ENCODE results near the gene TAF1B.

Gene TAF1B

DNA sequence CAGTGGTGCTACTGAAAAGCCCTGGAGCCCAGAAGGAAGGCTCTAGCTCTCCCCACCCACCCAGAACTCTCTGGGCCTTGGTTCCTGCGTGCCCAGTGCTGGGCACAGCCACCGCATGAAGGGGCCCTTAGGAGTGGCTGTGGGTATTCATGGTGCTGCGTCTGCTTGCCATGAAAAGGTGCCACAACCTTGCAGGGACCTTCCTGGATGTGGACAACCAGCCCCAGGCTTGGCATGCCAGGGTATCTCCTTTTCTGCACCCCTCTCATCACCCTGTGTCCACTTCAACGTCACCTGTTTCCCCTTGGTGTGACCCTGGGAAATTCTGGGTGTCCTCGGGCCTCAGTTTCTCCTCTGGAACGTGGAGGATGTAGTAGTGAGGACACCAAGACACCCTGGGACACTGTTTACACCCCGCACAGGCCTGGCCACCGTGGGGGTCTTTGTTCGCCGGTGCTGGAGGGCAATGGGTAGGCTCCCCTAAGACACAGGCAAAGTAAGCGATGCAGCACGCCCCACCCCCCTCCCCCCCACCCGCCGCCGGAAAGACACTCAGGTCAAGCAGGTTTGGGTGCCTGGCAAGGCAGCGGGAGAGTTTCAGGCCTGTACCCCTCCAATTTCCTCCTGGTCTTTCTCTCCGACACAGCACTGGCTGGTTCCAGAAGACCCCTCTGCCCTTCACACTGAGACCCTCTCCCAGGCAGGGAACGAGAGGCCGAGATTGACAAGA, 34.8 kb upstream of the TAF1B start:
- no peak for DNase-seq

DNA sequence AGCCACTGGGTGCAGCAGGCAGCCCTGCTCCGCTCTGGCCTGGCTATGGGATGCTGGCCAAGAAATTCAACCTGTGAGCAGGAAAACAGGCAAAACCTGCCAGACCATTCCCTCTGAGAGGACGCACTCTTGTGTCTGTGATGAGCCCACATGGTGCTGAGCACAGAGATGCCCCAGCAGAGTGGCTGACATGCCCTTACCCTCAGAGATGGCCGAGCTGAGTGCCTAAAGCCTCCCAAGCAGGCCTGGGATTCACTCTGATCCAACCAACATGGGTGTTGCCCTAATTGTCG, 34.3 kb upstream of the TAF1B start:
- no peak for DNase-seq

DNA sequence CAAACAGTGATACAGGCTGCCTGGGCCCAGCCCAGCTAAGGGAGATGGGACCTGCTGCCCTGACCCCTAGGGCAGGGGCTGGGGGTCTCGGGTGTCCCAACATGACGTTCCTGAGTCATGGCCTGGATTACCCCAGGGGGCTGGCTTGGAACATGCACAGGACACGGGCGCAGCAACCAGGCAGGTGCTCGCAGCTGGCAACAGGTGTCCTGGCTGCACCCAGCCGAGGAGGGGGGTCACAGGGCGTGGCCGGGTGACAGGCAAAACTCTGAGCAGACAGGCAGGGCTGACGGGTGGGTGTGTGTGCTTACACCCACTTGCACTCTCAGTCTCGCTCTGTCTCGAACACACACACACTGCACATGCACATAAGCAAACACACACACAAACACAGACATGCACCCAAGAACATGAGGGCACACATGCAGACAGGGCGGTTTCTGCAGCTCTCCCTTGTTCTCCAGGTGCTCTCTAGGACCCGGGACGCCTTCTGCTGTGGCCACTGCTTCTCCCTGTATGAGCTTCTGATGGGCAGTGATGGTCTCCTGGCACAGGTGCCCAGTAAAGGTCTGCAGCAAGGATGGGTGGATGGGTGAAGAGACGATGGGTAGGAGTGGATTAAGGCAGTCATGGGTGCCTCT, 33.7 kb upstream of the TAF1B start:
- DNase-seq = no peak

DNA sequence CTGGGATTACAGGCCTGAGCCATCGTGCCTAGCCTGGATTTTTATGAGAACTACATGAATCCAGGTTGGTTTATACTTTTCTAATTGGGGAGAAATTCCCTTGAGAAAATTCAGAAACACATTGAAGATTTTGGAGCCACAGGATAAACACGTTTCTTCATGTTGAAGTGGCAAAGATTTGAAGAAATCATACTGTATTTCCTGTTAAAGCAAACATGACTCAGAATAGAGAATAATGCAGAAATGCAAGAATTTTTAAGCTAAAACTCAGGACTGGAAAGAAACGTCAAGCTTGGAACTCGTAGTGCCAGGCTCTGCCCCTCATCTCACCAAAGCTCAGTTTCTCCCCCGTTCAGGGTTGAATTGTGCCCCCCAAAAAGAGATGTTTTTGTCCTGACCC, 32.1 kb upstream of the TAF1B start:
- no peak for DNase-seq

DNA sequence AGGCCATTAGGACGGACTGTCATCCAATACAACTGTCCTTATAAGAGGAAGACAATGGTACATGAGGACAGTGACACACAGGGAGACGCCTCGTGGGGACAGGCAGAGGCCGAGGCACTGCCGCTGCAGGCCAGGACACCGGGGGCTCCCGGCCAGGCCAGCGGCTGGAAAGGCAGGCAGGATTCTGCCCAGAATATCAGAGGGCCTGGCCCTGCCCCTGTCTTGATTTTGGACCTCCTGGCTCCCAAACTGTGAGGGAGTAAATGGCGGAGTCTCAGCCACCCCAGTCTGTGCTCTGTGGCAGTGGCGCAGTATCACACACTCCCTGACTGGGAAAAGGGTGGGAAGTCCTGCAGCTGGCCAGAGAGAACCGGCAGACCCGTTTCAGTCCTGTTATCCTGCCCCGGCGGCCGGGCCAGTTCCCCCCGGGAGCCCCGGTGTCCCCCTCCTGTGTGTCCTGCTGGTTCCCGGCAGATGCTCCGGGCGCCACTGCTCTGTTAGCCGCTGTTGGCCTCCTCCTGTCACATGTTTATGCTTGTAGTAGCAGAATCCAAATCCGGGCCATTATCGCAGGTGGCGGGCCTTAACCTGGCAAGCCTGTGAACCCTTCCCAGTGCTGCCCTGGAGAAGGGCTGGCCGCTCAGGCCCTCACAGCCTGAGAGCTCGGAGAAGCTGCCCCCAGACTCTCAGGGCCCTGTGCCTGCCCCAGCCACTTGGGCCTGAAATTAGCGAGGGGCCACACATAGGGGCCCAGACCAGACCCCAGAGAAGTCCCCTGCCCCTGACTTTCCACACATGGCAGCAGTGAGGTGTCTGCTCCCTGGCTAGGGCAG, 31.4 kb upstream of the TAF1B start:
- DNase-seq = no peak

DNA sequence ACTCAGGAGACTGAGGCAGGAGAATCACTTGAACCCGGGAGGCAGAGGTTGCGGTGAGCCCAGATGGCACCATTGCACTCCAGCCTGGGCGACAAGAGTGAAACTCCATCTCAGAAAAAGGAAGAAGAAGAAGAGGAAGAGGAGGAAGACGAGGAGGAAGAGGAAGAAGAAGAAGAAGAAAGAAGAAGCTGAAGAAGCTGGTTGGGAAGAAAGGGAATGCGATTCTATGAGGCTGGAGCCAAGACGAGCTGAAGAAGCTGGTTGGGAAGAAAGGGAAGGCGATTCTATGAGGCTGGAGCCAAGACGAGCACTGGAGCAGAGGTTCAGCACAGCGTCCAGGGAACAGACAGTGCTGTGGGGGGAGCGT, 30.3 kb upstream of the TAF1B start:
- no peak for DNase-seq

DNA sequence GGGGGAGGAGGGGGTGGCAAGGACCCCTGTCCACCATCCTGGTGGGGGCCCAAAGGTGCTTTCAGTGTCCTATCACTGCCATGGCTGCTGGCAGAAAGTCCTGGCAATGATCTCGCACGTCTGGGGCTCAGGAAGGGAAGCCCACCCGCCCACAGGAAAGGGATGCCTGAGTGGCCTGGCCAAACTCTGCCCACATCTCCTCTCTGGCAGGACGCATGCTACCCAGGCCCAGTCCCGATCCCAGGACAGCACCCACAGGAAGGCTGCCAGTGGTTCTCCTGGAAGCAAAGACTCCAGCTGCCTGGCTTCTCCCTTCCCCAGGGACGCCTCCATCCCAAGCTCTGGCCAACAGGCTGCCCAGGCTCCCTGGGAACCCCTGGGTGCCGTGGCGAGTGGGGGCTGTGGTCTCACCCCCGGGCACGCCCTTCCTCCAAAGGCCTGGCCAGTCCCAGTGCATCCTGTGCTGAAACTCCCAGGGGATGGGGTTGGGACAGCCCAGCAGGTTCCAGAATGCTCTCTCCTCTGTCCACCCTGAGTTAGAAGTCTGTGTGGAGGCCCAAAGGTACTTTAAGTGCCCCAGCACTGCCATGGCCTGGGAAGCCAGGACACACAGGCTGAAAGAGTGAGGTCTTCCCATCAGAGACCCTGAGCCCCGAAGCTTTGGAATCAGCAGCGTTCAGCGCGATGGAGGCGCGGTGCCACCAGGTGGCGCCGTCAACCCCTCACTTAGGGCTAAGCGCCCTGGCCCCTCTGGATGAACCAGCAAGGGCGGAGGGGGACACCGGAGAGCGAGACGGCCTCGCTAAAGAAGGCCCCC, 29.8 kb upstream of the TAF1B start:
- DNase-seq = peak; percentile 82

DNA sequence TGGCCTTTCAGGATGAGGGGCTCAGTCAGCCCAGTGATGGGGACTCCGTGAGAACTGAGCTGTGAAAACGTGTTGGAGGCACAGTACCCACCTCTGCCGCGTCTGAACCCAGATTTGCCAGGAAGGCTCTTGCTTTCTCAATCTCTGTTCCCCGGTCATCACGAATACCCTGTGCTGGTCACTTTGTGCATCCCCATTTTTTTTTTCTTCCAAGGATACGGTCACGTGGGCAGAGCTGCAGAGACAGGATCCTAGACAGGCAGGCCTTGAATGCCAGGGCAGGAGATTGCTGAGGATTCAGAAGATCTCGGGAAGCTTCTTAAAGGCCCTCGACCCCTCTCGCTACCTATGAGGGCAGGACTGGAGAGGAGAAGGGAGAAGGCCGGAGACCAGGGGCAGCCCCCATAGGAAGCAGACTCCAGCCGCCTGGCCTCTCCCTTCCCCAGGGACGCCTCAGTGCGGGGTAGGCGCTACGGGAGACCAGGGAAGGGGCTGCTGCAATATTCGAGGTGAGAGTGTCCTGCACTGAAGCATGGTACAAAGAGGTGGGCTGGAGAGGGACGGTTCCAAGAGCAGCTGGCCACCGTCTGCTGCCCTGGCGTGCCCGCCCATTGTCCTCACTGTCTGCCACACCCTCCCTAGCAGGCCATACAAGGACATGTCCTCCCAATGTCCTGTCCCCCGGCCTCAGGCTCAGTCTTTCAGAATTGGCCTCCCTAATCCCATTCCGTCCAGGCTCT, 29.0 kb upstream of the TAF1B start:
- DNase-seq = no peak

DNA sequence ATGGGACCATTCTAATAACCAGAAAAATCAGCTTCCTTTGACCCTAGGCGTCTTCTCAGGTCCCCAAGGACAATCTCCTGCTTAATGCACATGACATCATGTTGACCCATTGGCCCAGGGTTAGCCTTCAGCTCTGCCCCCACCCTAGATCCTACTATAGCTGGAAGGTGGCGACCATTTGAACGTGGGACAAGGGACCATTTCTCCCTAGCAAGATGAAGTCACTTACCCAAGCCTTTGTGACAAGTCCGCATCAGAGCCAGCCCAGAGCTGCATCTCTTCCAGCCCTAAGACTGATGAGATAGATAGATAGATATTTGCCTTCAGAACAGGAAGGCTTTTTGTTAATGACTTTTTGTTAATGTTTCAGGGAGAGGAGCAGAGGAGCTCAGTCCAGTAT, 28.2 kb upstream of the TAF1B start:
- no peak for DNase-seq

DNA sequence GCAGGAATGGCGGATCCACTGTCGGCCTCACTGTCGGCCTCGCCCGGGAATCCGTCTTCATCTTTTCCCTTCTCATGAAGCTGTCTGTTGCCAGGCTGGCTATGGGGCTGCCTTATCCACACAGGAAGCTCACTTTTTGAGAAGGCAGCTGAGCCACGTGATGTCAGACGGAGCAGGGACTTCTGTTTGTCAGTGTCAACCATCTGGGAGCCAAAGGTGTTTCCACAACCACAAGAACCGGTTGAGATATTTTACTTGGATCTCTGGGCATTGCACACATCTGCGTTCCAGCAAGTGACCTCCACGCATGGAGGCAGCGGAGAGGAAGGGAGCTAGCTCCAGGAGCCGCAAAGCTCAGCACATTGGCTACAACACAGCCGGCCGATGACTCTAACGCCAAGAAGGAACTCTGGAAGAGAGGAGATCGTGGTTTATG, 27.4 kb upstream of the TAF1B start:
- no peak for DNase-seq

DNA sequence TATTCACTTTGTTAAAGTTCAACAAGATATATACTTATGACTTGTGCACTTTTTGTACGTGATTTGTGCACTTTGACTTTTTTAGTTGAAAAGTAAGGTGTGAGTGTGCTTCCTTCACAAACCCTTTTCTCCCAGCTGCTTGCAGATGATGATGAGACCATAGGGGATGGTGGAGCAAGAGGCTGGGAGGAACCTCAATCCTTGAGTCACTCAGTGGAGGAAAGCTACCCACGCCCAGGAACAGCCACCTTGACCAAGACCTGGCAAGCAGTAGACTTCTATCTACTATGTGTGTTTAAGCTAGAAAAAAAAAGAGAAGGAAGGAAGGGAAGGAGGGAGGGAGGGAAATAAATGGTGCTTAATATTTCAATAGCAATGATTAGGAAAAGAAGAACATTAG, 25.2 kb upstream of the TAF1B start:
- no peak for DNase-seq

DNA sequence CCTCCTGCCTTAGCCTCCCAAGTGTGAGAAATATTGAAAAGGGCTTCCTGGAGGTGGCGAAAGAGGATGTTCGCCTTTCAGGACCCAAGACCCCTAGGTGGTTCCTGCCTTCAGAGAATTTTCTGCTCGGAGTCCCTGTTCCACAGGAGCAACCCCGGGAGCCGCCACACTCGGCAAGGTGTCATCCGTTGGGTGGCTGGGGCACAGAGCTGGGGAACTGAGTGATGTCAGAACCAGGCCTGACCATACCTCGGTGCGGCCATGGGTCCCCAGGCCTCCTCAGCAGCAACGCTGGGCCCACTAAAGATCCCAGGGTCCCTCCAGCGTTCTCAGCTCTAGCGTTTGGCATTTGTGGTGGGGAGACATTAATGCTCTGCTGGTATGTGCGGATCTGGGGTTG, 23.7 kb upstream of the TAF1B start:
- DNase-seq = no peak

DNA sequence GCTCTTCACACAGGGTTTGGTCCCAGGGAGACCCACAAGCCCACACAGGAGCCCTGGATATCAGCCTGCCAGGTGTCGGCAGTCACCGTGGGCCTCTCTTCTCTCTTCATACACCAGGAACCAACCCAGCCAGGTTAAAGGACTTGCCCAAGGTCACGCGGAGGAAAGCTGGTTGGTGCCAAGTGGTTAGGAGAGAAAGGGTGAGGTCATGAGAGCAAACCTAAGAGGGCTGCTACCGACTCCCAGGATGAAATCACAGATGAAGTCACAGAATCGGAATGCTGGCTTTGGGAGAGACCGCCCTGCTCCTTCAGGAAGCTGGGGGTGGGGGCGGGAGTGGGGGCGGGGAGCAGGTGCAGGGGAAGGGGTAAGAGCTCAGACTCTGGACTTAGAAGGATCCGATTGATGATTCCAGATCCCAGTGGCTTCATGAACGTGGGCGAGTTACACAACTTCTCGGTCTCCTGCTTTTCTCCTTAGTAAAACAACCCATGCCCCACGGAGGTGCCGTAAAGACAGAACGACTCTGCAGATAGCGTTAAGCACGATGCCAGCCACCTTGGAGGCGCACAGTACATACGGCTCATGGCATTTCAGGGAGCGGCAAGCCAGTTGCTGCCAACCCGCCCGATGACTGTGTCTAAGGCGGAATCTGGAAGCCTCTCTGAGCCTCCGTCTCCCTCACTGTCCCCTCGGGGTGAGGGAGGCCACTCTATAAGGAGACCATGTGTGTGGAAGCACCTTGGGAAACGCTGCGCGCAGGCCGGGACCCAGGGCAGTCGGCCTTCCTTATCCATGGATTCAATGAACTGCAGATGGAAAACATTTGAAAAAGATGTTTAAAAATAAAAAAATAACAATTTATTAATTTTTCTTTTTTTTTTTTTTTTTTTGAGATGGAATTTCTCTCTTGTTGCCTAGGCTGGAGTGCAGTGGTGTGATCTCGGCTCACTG, 23.0 kb upstream of the TAF1B start:
- no peak for DNase-seq

DNA sequence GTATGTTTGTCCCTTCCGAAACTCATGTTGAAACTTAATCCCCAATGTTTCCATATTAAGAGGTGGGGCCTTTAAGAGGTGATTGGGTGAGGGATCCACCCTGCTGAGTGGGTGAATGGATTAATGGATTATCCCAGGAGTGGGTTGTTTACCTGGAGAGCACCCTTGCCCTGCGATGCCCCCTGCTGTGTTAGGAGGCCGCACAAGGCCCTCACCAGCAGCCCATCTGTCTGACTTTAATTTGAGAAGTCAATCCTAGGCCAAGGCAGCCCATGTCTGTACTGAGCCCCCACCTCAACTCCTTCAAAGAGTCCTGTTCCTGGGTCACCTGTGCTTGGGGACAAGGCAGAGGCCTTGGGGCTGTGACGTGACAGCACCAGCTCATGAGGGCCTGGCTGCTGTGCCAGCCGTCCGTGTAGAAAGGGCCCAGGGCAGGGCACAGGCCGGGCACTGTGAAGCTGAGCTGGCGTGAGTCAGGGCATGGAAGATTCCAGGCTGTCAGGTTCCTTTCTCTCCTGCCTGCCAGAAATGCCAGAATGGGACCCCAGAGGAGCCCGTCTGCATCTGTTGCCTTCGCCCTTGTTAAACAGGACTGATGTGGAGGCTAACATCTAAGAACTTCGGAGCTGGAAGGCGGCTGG, 21.3 kb upstream of the TAF1B start:
- no peak for DNase-seq

DNA sequence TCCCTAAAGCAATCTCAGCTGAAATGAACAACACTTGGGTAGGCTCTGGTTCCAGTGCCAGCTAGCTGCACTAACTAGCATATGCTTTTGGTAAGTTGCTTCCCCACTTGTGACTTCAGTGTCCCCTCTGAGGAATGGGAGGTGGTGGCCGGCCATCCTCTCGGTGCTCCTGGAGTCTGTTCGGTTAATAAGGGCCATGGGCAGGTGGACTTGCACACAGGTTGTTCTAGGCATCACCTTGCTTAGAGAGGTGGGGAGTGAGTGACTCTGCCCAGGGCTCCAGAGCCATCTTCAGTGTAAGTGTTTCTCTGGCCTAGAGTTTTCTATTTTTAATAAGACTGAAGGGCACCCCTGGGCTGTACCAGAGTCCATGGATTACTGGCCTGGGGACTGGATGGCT, 18.8 kb upstream of the TAF1B start:
- DNase-seq = no peak

DNA sequence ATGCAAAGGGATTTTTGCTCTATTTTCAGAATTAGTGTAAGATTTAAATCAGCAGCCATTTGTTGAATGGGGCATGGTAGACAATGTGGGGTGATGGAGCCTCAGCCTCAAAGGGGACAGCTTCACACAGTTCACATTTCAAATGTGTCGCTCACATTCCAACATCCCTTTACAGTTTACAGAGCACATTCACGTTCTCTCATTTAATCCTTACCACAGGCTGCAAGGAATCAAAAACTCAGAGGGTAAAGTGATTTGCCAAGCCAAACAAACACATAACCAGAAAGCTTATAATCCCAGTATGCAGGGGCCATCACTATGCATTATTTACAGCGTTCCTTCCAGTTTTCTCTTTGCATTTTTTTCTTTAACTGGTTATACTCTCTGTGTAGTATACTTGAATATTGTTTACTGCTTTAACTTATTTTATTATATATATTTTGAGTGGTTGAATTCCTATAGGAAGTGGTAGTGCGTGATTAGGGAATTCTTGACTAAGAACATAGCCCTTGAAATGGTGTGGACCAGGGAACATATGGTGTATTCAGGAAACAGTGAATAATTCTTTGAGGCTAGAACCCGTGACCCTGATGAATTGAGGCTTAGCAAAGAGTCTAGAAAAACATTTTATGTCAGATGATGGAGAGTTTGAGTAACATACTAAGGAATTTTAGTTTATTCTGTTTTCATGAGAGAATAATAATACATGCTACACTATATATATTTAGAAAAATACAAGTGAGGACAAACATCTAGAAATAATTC, 18.1 kb upstream of the TAF1B start:
- DNase-seq = no peak

DNA sequence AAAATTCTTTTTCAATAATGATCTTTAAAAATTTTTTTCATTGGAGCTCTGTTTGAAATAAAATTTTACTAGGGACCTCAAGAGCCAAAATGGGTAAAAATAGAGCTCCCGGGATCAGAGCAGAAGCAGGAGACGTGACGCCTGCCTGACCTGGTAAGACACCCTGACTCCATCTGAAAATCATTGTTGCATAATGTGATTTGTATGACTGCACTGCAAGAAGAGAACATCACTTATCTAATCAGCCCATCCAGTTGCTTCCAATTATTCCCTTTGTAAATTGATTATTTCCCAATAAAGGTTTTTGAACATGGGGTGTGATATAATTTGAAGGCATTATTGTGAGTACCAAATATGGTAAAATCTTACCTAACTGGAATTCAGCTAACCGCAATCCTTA, 17.1 kb upstream of the TAF1B start:
- no peak for DNase-seq

DNA sequence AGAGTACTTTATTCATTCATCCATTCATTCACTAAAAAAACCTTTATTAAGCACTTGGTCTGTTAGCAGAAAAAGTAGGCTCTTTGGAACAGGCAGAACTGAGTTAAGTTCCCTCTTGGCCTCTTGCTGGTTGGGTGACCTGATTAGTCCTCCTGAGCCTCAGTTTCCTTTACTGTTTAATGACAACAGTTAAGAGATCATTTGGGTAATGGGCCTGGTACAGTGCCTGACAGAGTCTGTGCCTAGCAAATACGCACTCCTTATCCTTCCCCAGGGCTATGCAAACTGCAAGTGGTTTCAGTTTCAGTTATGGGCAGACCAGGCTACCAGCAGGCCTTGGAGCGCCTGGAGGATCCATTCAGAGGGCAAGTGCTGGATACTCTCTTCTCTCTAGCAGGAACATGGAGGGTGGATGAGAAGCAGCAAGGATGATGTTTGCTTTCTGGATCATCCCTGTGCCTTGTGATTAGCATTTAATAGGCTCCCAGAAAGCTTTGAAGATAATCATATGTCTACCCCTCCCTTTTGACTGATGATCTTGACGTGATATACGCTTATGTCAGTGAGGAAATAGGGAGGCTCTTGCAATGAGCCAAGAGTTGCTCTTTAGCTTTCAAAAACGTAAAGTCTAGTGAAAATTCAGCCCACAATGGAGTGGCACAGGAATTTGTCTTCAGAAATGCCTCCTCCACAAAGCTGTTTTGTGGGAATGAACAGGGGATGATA, 12.4 kb upstream of the TAF1B start:
- peak; percentile 40 for DNase-seq

DNA sequence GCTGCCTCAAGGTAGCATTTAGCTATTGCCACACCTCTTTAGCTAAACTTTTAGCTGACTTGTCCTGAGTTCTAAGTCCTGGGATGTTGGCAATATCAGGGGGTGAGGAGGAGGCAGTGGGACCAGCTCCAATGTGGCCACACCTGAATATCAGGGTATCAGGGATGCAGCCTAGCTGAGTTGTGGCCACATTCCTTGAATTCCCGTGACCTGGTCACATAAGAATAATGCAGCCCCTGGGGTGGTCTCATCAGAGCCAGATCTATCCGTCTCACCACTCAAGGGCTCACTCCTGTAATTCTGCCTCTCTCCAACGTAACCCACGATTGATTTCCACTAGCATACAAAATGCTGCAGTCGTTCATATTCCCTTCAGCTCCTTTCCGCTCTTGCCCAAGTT, 11.6 kb upstream of the TAF1B start:
- no peak for DNase-seq
